T-cell (primary cell): Measurements from ENCODE around the gene BRMS1L. TPM values are rescaled to one million over a fixed set of nuclear protein-coding genes. Genes with fewer than 3 reads are reported as not detected.

Experiments used
- ATAC-seq, 4 experiments: fragments of 200-7000 bp in 3 of 4; fragments of 150-1000 bp in 1 of 4; cut with Tn5 transposase; replicated peaks in 1 of 4; 1 replicate in 3 of 4; 2 replicates in 1 of 4; pipeline ENCODE4 v1.10.0; 2021; ENCODE audit warnings: moderate library complexity in 3 of 4, mild to moderate bottlenecking in 2 of 4, moderate number of reproducible peaks in 1 of 4
- CTCF ChIA-PET, 2 donors: fragments of 300-600 bp; sonication (Branson Sonifier 250); formaldehyde crosslinking; loops; one replicate each; lab custom pipeline; 2022; ENCODE audit warnings: antibody characterized with exemption in 2 of 2; lab: Charles Lee
- POLR2A ChIA-PET, 2 donors: fragments of 300-600 bp; sonication (Branson Sonifier 250); formaldehyde crosslinking; loops; one replicate each; lab custom pipeline; 2022; ENCODE audit warnings: antibody characterized with exemption in 2 of 2; lab: Charles Lee
- DNase-seq, 35 experiments: peaks; one replicate each; pipeline versions ENCODE4 v3.0.0 to v3.0.0-alpha.2; 2013 to 2023
- H3K27ac ChIP-seq: one replicate; pipeline ENCODE4 v1.5.1; 2013; ENCODE audit warnings: low read length
- H3K27me3 ChIP-seq, 2 experiments: replicated peaks in 1 of 2; 1 replicate in 1 of 2; 2 replicates in 1 of 2; pipeline versions ENCODE4 v1.6.1 to v1.7.0; 2013; ENCODE audit warnings: low read length in 1 of 2, mixed read lengths in 1 of 2; ENCODE audit not compliant: control insufficient read depth in 2 of 2, insufficient read depth in 2 of 2; ENCODE audit errors: extremely low read depth in 1 of 2
- H3K36me3 ChIP-seq, 2 donors: 1 replicate in 1 of 2; 2 replicates in 1 of 2; pipeline versions ENCODE4 v1.6.1 to v1.7.0; 2013; ENCODE audit warnings: low read length in 1 of 2; ENCODE audit not compliant: control insufficient read depth in 2 of 2, insufficient read depth in 1 of 2; ENCODE audit errors: extremely low read depth in 1 of 2
- H3K4me1 ChIP-seq, 2 experiments: 1 replicate in 1 of 2; 2 replicates in 1 of 2; pipeline versions ENCODE4 v1.6.1 to v1.7.0; 2013; ENCODE audit warnings: low read length in 2 of 2, mixed read lengths in 1 of 2; ENCODE audit not compliant: insufficient read depth in 2 of 2, control insufficient read depth in 1 of 2; ENCODE audit errors: extremely low read depth in 1 of 2
- H3K4me3 ChIP-seq, 2 donors: 1 replicate in 1 of 2; 2 replicates in 1 of 2; pipeline versions ENCODE4 v1.5.1 to v1.7.0; 2013; ENCODE audit warnings: mild to moderate bottlenecking in 2 of 2, low read length in 1 of 2, moderate library complexity in 1 of 2; ENCODE audit not compliant: control insufficient read depth in 1 of 2; ENCODE audit errors: extremely low read depth in 1 of 2
- H3K9me3 ChIP-seq: 2 replicates; pipeline ENCODE4 v1.7.0; 2013
- H3K27ac Mint-ChIP-seq, 2 donors: one replicate each; pipeline ENCODE4 v1.8.0; 2020 to 2021; ENCODE audit warnings: mild to moderate bottlenecking in 2 of 2, mixed read lengths in 2 of 2
- H3K27me3 Mint-ChIP-seq, 2 donors: one replicate each; pipeline ENCODE4 v1.8.0; 2021 to 2022; ENCODE audit warnings: mixed read lengths in 2 of 2
- H3K36me3 Mint-ChIP-seq: one replicate; pipeline ENCODE4 v1.8.0; 2021; ENCODE audit warnings: mixed read lengths
- H3K4me1 Mint-ChIP-seq, 3 donors: one replicate each; pipeline ENCODE4 v1.8.0; 2020 to 2022; ENCODE audit warnings: mixed read lengths in 3 of 3, mild to moderate bottlenecking in 1 of 3
- H3K4me3 Mint-ChIP-seq, 3 donors: one replicate each; pipeline ENCODE4 v1.8.0; 2020 to 2022; ENCODE audit warnings: mild to moderate bottlenecking in 3 of 3, mixed read lengths in 3 of 3, moderate library complexity in 3 of 3
- H3K9me3 Mint-ChIP-seq, 3 donors: one replicate each; pipeline ENCODE4 v1.8.0; 2020 to 2022; ENCODE audit warnings: mixed read lengths in 3 of 3
- WGBS: methylation state at CpG from one replicate; pipeline ENCODE4 v1.1.5; 2013; ENCODE audit warnings: missing lambda C conversion rate; ENCODE audit not compliant: insufficient coverage; 5-methylcytosine and 5-hydroxymethylcytosine counted together
- total RNA-seq, 35 experiments: library from RNA in 6 of 35; stranded (reverse) in 6 of 35; fragments of 120-200 nt in 1 of 35; gene quantifications; one replicate each; pipeline versions ENCODE4 v1.2.1 to v1.2.4 and lab custom pipeline; 2013 to 2026

Gene BRMS1L
- total RNA-seq, 5 donors from 2014 or later (not counting 1 experiment from before 2014, with no cell fraction given): 3.9 to 7.7 (median 5.4) TPM

GRCh38 chr14:35789651-35790050, 36.5 kb upstream of the BRMS1L start:
- Mint-ChIP-seq H3K36me3 (peaks cover 31% of the 10 kb centered on the region), H3K4me3 (no peak overlapping the region), H3K9me3 (no peaks in the 10 kb centered on the region), H3K27me3 (no peaks in the 10 kb centered on the region), H3K27ac (no peak overlapping the region), H3K4me1 (peaks cover 38 to 45% (median 43%) of the 10 kb centered on the region in 3 donors)
- ATAC-seq (no peak), DNase-seq (no peak)
- CTCF ChIA-PET: no interaction called here
- no peak overlapping the region for H3K4me3 ChIP-seq
- H3K27ac ChIP-seq: no peak overlapping the region
- peaks cover 0 to 7% of the 10 kb centered on the region in 2 experiments for H3K4me1 ChIP-seq
- POLR2A ChIA-PET: no interaction called here
- H3K36me3 ChIP-seq: no peaks in the 10 kb centered on the region
- no peaks in the 10 kb centered on the region for H3K9me3 ChIP-seq
- H3K27me3 ChIP-seq: no peaks in the 10 kb centered on the region
- WGBS: no CpG with 5 or more reads among the region's 4 CpGs

DNA sequence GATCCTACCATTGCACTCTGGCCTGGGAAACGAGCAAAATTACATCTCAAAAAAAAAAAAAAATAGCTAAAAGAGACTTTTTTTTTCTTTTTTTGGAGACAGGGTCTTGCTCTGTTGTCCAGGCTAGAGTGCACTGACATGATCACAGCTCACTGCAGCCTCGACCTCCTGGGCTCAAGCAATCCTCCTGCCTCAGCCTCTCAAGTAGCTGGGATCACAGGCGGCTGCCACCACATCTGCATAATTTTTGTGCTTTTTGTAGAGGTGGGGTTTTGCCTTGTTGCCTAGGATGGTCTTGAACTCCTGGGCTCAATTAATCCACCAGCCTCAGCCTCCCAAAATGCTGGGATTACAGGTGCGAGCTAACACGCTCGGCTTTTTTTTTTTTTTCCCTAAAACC, 28.3 kb upstream of the BRMS1L start:
- Mint-ChIP-seq H3K4me1 (peaks cover 53 to 65% (median 59%) of the 10 kb centered on the region in 3 donors), H3K9me3 (no peaks in the 10 kb centered on the region), H3K27me3 (no peaks in the 10 kb centered on the region), H3K27ac (no peak overlapping the region), H3K4me3 (no peak overlapping the region), H3K36me3 (peaks cover 17% of the 10 kb centered on the region)
- POLR2A ChIA-PET: interaction anchor here (0.7 to 0.9 kb wide), 2 partner anchors 9 to 14 kb away, joined by 3 to 6 read pairs; no protein-coding TSS in a partner anchor
- no peaks in the 10 kb centered on the region for H3K27me3 ChIP-seq
- no peak for ATAC-seq
- no peaks in the 10 kb centered on the region for H3K9me3 ChIP-seq
- peaks cover 0 to 4% of the 10 kb centered on the region in 2 experiments for H3K4me1 ChIP-seq
- H3K36me3 ChIP-seq: no peaks in the 10 kb centered on the region
- 100% methylated on average over 3 of the region's 6 CpGs for WGBS
- CTCF ChIA-PET: interaction anchor here (0.7 to 0.9 kb wide), 3 partner anchors 20 to 29 kb away, joined by 3 read pairs; no protein-coding TSS in a partner anchor
- DNase-seq: no peak
- H3K27ac ChIP-seq: no peak overlapping the region
- no peak overlapping the region for H3K4me3 ChIP-seq

DNA sequence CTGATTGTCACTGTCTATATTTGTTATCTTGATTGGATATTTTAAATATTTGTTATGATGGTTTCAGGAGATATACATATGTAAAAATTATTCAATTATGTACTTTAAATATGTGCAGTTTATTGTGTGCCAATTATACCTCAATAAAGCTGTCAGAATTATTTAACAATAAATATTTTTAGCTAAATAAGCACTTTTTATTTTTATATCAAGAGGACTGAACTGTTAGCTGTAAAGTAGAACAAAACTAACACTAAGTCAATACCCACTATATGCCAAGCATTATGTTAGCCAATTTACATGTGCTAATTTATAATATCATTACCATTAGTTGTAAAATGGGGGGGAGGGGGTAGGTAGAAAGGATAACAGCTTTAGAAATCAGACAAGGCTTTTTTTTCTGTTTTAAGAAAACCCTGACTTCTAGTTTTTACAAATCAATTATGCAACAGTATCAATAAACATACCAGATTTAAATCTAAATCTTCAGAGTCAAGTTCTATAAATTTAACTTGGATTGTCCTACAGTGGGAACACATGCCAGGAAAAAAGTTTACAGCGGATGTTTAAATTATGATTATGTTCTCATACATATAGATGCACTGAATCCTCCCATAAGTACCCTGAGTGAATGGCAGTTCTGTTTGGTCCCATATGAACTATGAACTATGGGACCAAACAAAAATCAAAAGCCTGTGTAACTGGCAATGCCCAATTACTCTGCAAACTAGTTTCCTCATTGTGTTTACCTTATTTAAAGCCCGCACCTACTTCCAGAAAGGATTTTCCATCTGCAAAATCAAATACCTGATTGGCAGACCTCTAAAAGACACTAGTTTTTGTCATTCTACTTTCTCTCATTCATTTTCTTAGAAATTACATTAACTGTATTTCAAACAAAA, 19.9 kb upstream of the BRMS1L start:
- no peak overlapping the region for H3K4me3 ChIP-seq
- ATAC-seq: no peak
- Mint-ChIP-seq H3K9me3 (no peaks in the 10 kb centered on the region), H3K36me3 (peaks cover 17% of the 10 kb centered on the region), H3K27ac (no peak overlapping the region), H3K27me3 (no peaks in the 10 kb centered on the region), H3K4me1 (peaks cover 52 to 61% (median 55%) of the 10 kb centered on the region in 3 donors), H3K4me3 (peak overlapping the region in 2 of 3 donors; percentile 31 to 98)
- H3K27me3 ChIP-seq: no peaks in the 10 kb centered on the region
- peaks cover 5 to 18% of the 10 kb centered on the region in 2 experiments for H3K4me1 ChIP-seq
- WGBS: 100% methylated on average over 1 of the region's 2 CpGs
- ChIA-PET POLR2A (interaction anchor here (0.6 to 1.8 kb wide), 10 partner anchors 9 to 403 kb away, joined by 3 to 12 read pairs (median 5); partner anchors contain the start of gene BRMS1L (in 2 of the 2)), CTCF (interaction anchor here (0.6 to 1.8 kb wide), 8 partner anchors 9 to 741 kb away, joined by 3 to 11 read pairs (median 5); partner anchors contain the start of gene BRMS1L (in 1 of the 2))
- DNase-seq: no peak
- no peak overlapping the region for H3K27ac ChIP-seq
- no peaks in the 10 kb centered on the region for H3K9me3 ChIP-seq
- peaks cover 0 to 3% of the 10 kb centered on the region in 2 donors for H3K36me3 ChIP-seq

DNA sequence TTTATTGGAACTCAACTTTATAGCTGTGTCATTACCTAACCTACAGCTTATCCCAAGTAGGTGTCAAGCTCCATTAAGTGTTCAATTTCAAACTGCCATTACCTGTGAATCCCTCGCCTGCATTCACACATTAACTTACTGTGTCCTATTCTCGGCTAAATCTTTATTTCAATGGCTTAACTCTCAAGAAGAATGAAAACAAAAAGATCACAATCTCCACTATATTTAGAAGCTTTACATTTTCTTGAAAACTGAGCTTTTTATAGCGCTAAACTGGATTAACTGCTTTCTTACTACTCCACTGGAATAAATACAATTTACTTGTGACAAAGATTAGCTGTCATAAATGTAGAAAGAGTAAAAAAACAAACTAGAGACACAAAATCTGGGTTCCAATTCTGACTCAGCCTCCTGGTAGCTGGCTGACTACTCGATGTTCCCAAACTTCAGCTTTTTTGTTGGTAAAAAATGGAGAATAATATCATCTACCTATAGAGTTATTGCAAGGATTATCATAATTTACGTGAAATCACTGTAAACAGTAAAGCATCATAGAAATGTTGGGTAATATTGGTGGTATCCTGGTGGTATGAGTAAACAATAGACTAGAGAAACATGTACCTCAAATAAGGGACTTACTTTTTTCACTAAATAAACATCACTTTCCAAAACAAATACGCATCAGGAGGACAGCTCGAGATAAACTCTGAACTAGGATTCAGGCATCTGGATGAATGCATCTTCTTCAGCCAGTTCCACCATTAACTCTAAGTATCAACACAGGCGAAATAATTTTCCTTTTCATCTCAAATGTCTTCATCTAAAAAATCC, 18.8 kb upstream of the BRMS1L start:
- ChIA-PET POLR2A (interaction anchor here (0.6 to 1.8 kb wide), 6 partner anchors 10 to 823 kb away, joined by 3 to 12 read pairs (median 4); partner anchors contain the start of gene BRMS1L (in 2 of the 2)), CTCF (interaction anchor here (1.0 to 1.8 kb wide), 3 partner anchors 9 to 11 kb away, joined by 4 to 7 read pairs (median 6); no protein-coding TSS in a partner anchor)
- Mint-ChIP-seq H3K36me3 (peaks cover 15% of the 10 kb centered on the region), H3K9me3 (no peaks in the 10 kb centered on the region), H3K27me3 (no peaks in the 10 kb centered on the region), H3K4me3 (peak overlapping the region; percentile 96 to 98 (median 97)), H3K4me1 (peaks cover 41 to 51% (median 45%) of the 10 kb centered on the region in 3 donors), H3K27ac (peak overlapping the region in 1 of 2 donors; percentile 28)
- H3K27ac ChIP-seq: no peak overlapping the region
- H3K27me3 ChIP-seq: no peaks in the 10 kb centered on the region
- no peaks in the 10 kb centered on the region for H3K9me3 ChIP-seq
- ATAC-seq (no peak), DNase-seq (no peak)
- H3K4me3 ChIP-seq: no peak overlapping the region
- WGBS: 83% methylated on average over 1 of the region's 8 CpGs
- H3K4me1 ChIP-seq: peaks cover 5 to 18% of the 10 kb centered on the region in 2 experiments
- H3K36me3 ChIP-seq: peaks cover 0 to 3% of the 10 kb centered on the region in 2 donors

- ChIA-PET CTCF (interaction anchor here in 1 of 2 donors (1.0 kb wide), 1 partner anchor 10 kb away, joined by 4 read pairs; no protein-coding TSS in a partner anchor), POLR2A (interaction anchor here in 1 of 2 donors (0.6 to 1.8 kb wide), 2 partner anchors 18 to 824 kb away, joined by 3 to 12 read pairs; partner anchors contain the start of gene BRMS1L)
- Histone ChIP-seq H3K4me1 (peaks cover 5 to 18% of the 10 kb centered on the region in 2 experiments), H3K4me3 (peak overlapping the region; percentile 76 to 90), H3K9me3 (no peaks in the 10 kb centered on the region), H3K27me3 (no peaks in the 10 kb centered on the region), H3K27ac (peak overlapping the region; percentile 79), H3K36me3 (peaks cover 0 to 3% of the 10 kb centered on the region in 2 donors)
- Mint-ChIP-seq H3K27me3 (no peaks in the 10 kb centered on the region), H3K4me1 (peaks cover 37 to 43% (median 41%) of the 10 kb centered on the region in 3 donors), H3K4me3 (peak overlapping the region; percentile 96 to 98 (median 97)), H3K9me3 (no peaks in the 10 kb centered on the region), H3K36me3 (peaks cover 8% of the 10 kb centered on the region), H3K27ac (peak overlapping the region; percentile 91 to 95)
- ATAC-seq: no peak
- 4% methylated on average over 6 of the region's 11 CpGs for WGBS
- DNase-seq: peak in 2 of 35 experiments; percentile 17 to 44
These were observed 18.0 kb upstream of the BRMS1L start for GRCh38 chr14:35808076-35808637.
